ENCODE measurements around the gene KRTAP4-16.

DNA sequence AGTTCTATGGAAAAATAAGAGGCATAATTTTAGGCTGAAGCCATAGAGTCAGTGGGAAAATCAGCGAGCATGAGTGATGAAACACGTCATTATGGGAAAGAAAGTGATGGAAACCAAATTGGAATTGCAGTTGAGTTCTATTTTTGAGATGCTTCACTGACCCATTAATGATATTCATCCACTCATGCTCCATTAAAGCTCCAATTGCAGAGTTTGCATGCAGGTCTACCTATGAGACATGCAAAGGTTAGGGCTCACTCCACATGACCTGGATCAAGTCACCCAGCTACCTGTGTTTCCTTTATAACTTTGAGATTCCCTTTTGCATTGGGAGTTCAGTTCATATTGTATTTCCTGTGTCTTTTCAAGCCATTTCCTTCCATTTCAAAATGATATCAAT is 28.3 kb downstream of the KRTAP4-16 start:
- TF ChIP-seq EZH2 (IDR thresholded peaks at IDR 0.05) (no peak), POLR2AphosphoS5 (IDR thresholded peaks at IDR 0.05; ENCODE audit: borderline replicate concordance, low read depth, low read length) (no peak)

Measured in SK-N-MC (cell line).